Fibroblast of lung (primary cell): ENCODE data around the gene PHYHD1.

Source experiments
- CTCF ChIP-seq, 2 donors: IDR thresholded peaks in 1 of 2; conservative IDR thresholded peaks in 1 of 2; 1 replicate in 1 of 2; 2 replicates in 1 of 2; pipeline ENCODE4 v1.5.1; 2011 to 2012; ENCODE audit warnings: low read length in 2 of 2, control low read depth in 1 of 2, inconsistent platforms in 1 of 2, low read depth in 1 of 2, mild to moderate bottlenecking in 1 of 2
- EZH2 ChIP-seq: IDR thresholded peaks from 2 replicates; pipeline ENCODE4 v1.5.1; 2012; ENCODE audit warnings: low read length, control low read depth, mild to moderate bottlenecking; ENCODE audit errors: missing control alignments

- TF ChIP-seq CTCF (conservative IDR thresholded peaks at IDR 0.05 in 1 of 2, IDR thresholded peaks at IDR 0.05 in 1 of 2; ENCODE audit: low read depth in 1 of 2, low read length in 2 of 2) (no peak), EZH2 (no peak)
Observed at GRCh38 chr9:128943832-128944620, 23.2 kb downstream of the PHYHD1 start.
